Neural progenitor cell (in vitro differentiated cells): ENCODE data around the gene FGF22.

Source experiments
- CTCF ChIP-seq: fragments of 200-600 bp; sonication (generic); IDR thresholded peaks from 2 replicates; pipeline ENCODE4 v1.5.1; 2017; ENCODE audit warnings: antibody characterized with exemption, mild to moderate bottlenecking
- EZH2 ChIP-seq: fragments of 200-600 bp; sonication (generic); IDR thresholded peaks from 2 replicates; pipeline ENCODE4 v1.6.1; 2017; ENCODE audit warnings: antibody characterized with exemption, mild to moderate bottlenecking, moderate library complexity
- EZH2phosphoT487 ChIP-seq: fragments of 200-600 bp; sonication (generic); IDR thresholded peaks from 2 replicates; pipeline ENCODE4 v1.6.1; 2017; ENCODE audit warnings: antibody characterized with exemption

GRCh38 chr19:590396-590745 is 49.3 kb upstream of the FGF22 start:
- no peak for TF ChIP-seq EZH2
- no peak for TF ChIP-seq CTCF
- TF ChIP-seq EZH2phosphoT487, result no peak
